K562 (cell line): Measurements from ENCODE around the gene NLRC3. TPM values are rescaled to one million over a fixed set of nuclear protein-coding genes. Genes with fewer than 3 reads are reported as not detected.

Experiments used
- KDM1A ChIP-seq, 2 experiments: fragments of 450-650 bp; IDR thresholded peaks; 2 replicates each; pipeline ENCODE4 v1.6.1; 2016; ENCODE audit warnings: mild to moderate bottlenecking in 2 of 2
- MITF ChIP-seq: IDR thresholded peaks from 2 replicates; pipeline ENCODE4 v1.6.1; 2014; ENCODE audit warnings: antibody characterized with exemption
- RBM25 ChIP-seq: fragments of 200-400 bp; formaldehyde crosslinking; IDR thresholded peaks from 2 replicates; pipeline ENCODE4 v1.6.1; 2018; ENCODE audit warnings: low read length, low read depth, moderate library complexity; ENCODE audit not compliant: severe bottlenecking
- ZBTB33 ChIP-seq: sonication (generic); formaldehyde crosslinking; IDR thresholded peaks from 2 replicates; pipeline ENCODE4 v1.8.1; 2023; ENCODE audit warnings: mild to moderate bottlenecking, missing genetic modification reagents
- ZBTB40 ChIP-seq, 2 experiments: fragments of 450-650 bp in 1 of 2; sonication (generic) in 1 of 2; formaldehyde crosslinking in 1 of 2; IDR thresholded peaks; 2 replicates each; pipeline versions ENCODE4 v1.7.1 to v1.9.0; 2016 to 2022; ENCODE audit warnings: inconsistent platforms in 1 of 2, mild to moderate bottlenecking in 1 of 2, missing genetic modification reagents in 1 of 2
- ZFP36 ChIP-seq: fragments of 150-350 bp; IDR thresholded peaks from 2 replicates; pipeline ENCODE4 v1.6.1; 2018; ENCODE audit warnings: low read length, low read depth; ENCODE audit not compliant: partially characterized antibody
- polyA plus RNA-seq, 8 experiments: library from polyadenylated mRNA; depleted of rRNA in 4 of 8; stranded (reverse) in 5 of 8; unstranded in 3 of 8; fragments of >200 nt; fragmentation: Nextera tagmentation in 2 of 8; fragmentation: Illumina TruSeq in 1 of 8; extraction: Ambion mirVana in 2 of 8; extraction: Trizol in 1 of 8; gene quantifications; 2 replicates each; pipeline versions ENCODE4 v1.2.1 to v1.2.3, GENCODE V29; 2011 to 2014; ENCODE audit warnings: inconsistent platforms in 1 of 8, missing spikeins in 1 of 8
- total RNA-seq, 7 experiments: library from RNA; depleted of rRNA in 6 of 7; stranded (reverse); fragments of >200 nt in 6 of 7; fragmentation: Illumina TruSeq in 2 of 7; extraction: Trizol in 2 of 7; gene quantifications; 2 replicates each; pipeline versions ENCODE4 v1.2.1 to v1.2.3, GENCODE V29; 2011 to 2021; ENCODE audit warnings: low replicate concordance in 1 of 7

Gene NLRC3
- total and polyA plus RNA-seq, 9 of the 15 experiments (the other 6 are each of a cell fraction or from before 2014, with no cell fraction given): 0.03 to 0.13 (median 0.03) TPM; not detected in 4

GRCh38 chr16:3515897-3516296 is 61.3 kb downstream of the NLRC3 start (continued):
- no peak for TF ChIP-seq ZBTB40 (IDR thresholded peaks at IDR 0.05)
- no peak for TF ChIP-seq ZBTB40 (CRISPR knock-in tag; IDR thresholded peaks at IDR 0.05)
- TF ChIP-seq MITF: no peak
- TF ChIP-seq KDM1A (IDR thresholded peaks at IDR 0.05): peak in 1 of 2 experiments; percentile 40; a peak in 1 of 4 replicates
- TF ChIP-seq ZBTB33: no peak
- TF ChIP-seq RBM25: peak; percentile 87
- peak; percentile 58 for TF ChIP-seq ZFP36
